OCI-LY7 (cell line): ENCODE results near the gene KDM3A. TPM values are rescaled to one million over a fixed set of nuclear protein-coding genes. Genes with fewer than 3 reads are reported as not detected.

Source experiments
- BruUV-seq: library from RNA; stranded (reverse); fragments of 400-500 nt; replicated peaks from 2 replicates; lab custom pipeline; 2021; lab: Mats Ljungman, UMichigan
- CTCF ChIA-PET: fragments of 300-600 bp; sonication (Branson Sonifier 250); formaldehyde crosslinking; loops from one replicate; lab custom pipeline; 2022; ENCODE audit warnings: antibody characterized with exemption; ENCODE audit not compliant: unreplicated experiment; lab: Charles Lee
- POLR2A ChIA-PET: fragments of 300-600 bp; sonication (Branson Sonifier 250); formaldehyde crosslinking; loops from one replicate; lab custom pipeline; 2022; ENCODE audit warnings: antibody characterized with exemption; lab: Charles Lee
- DNase-seq: peaks from one replicate; pipeline ENCODE4 v3.0.0-alpha.2; 2015; ENCODE audit warnings: low spot score
- H2AFZ ChIP-seq: fragments of 200-600 bp; sonication (generic), shearing (Covaris generic); 2 replicates; pipeline ENCODE4 v1.6.1; 2014; ENCODE audit warnings: mild to moderate bottlenecking, antibody characterized with exemption, low read length, moderate library complexity
- H3K27ac ChIP-seq: fragments of 200-600 bp; sonication (generic); 2 replicates; pipeline ENCODE4 v1.5.1; 2014; ENCODE audit warnings: mixed run types, low read depth, mild to moderate bottlenecking, moderate library complexity, low read length, inconsistent platforms; ENCODE audit not compliant: poor library complexity, severe bottlenecking
- H3K36me3 ChIP-seq: fragments of 200-600 bp; sonication (generic); 2 replicates; pipeline ENCODE4 v1.6.1; 2014; ENCODE audit warnings: mild to moderate bottlenecking, antibody characterized with exemption, low read length, moderate library complexity, mixed read lengths; ENCODE audit not compliant: insufficient read depth
- H3K4me1 ChIP-seq: fragments of 200-600 bp; sonication (generic); 2 replicates; pipeline ENCODE4 v1.5.1; 2014; ENCODE audit warnings: mild to moderate bottlenecking, low read length; ENCODE audit not compliant: insufficient read depth, poor library complexity, severe bottlenecking
- H3K4me2 ChIP-seq: fragments of 200-600 bp; sonication (generic); 2 replicates; pipeline ENCODE4 v1.6.1; 2014; ENCODE audit warnings: mild to moderate bottlenecking, low read length
- H3K4me3 ChIP-seq: fragments of 200-600 bp; sonication (generic); 2 replicates; pipeline ENCODE4 v1.5.1; 2014; ENCODE audit warnings: mild to moderate bottlenecking, low read depth, low read length; ENCODE audit not compliant: poor library complexity, severe bottlenecking
- H3K79me2 ChIP-seq: fragments of 200-600 bp; sonication (generic); 2 replicates; pipeline ENCODE4 v1.6.1; 2016; ENCODE audit warnings: low read depth, mild to moderate bottlenecking, low read length, moderate library complexity, mixed read lengths; ENCODE audit not compliant: insufficient read depth
- H3K9me2 ChIP-seq: fragments of 200-600 bp; sonication (generic); 2 replicates; pipeline ENCODE4 v1.6.1; 2016; ENCODE audit warnings: mild to moderate bottlenecking, low read length, mixed read lengths; ENCODE audit not compliant: insufficient read depth
- H3K9me3 ChIP-seq: fragments of 200-600 bp; sonication (generic); 2 replicates; pipeline ENCODE4 v1.6.1; 2014; ENCODE audit warnings: mild to moderate bottlenecking, mixed run types, low read length, mixed read lengths
- H4K20me1 ChIP-seq: fragments of 200-600 bp; sonication (generic); 2 replicates; pipeline ENCODE4 v1.6.1; 2014; ENCODE audit warnings: mild to moderate bottlenecking, antibody characterized with exemption, low read length, moderate library complexity, mixed read lengths; ENCODE audit not compliant: insufficient read depth
- EZH2phosphoT487 ChIP-seq: fragments of 200-600 bp; sonication (generic); IDR thresholded peaks from 2 replicates; pipeline ENCODE4 v1.6.1; 2018; ENCODE audit warnings: low read depth, borderline replicate concordance, mild to moderate bottlenecking, mixed run types, antibody characterized with exemption, low read length, moderate library complexity, mixed read lengths
- intact Hi-C: fragments of 100-400 bp; cut with micrococcal nuclease; formaldehyde crosslinking; loops from one replicate; pipeline ENCODE4 v1.10.0; 2022; ENCODE audit not compliant: unreplicated experiment
- total RNA-seq, 2 experiments: library from RNA; depleted of rRNA in 1 of 2; stranded (reverse); fragments of >200 nt in 1 of 2; shearing (Covaris generic) in 1 of 2; gene quantifications; 2 replicates each; pipeline ENCODE4 v1.2.3, GENCODE V29; 2014 to 2022
- TF ChIP-seq, protein P1 (sequence below): fragments of 200-600 bp; sonication (generic); conservative IDR thresholded peaks from 2 replicates; pipeline ENCODE4 v1.5.1; 2014; ENCODE audit warnings: mild to moderate bottlenecking, antibody characterized with exemption, low read length, moderate library complexity, mixed read lengths

KDM3A gene
- total RNA-seq, 2 experiments from 2014 or later, result 14.5 to 55.7 TPM

DNA sequence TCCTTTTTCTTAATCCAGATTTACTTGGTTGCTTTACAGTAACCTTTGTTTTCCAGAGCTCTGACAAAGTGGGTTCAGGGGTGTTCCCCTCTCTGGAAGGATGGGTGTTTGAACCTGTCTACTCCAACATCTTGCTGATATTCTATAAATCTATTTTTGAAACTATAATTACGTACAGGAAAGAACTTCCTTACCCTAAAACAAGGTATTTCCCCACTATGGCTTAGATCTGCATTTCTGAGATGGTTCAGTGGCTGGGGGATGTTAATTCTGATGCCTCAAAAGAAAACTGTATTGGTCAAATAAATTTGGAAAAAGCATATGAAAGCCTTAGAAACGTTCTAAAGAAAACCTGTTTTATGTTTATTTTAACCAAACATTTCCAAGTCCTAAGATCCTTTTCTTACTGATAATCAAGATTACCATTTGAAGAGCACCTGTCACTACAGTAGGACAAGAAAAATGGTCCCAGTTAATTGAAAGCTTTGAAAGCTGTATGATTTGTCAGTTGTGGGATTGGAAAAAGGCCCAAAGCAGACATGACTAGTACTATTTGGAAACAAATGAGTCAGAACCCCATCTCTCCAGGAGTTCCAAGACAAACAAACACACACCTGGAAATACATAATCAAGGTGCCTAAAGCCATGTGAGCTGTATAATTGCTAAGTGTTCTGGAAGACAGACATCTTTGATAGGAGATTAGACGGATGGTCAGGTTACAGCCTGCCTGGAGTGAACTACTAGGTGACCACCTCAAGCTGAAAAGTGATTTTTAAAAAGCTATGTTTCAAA lies 57.5 kb downstream of the KDM3A start:
- no peaks in the 10 kb centered on the region for H4K20me1 ChIP-seq
- ChIA-PET CTCF (no interaction called here), POLR2A (interaction anchor here (0.5 to 1.1 kb wide), 2 partner anchors 40 to 71 kb away, joined by 3 read pairs; no protein-coding TSS in a partner anchor)
- no peak for DNase-seq
- H3K4me2 ChIP-seq, result no peak overlapping the region
- H3K27ac ChIP-seq, result no peak overlapping the region
- no peak overlapping the region for H3K4me3 ChIP-seq
- peaks cover 70% of the 10 kb centered on the region for H3K36me3 ChIP-seq
- no peaks in the 10 kb centered on the region for H3K9me2 ChIP-seq
- peaks cover 12% of the 10 kb centered on the region for H3K9me3 ChIP-seq
- intact Hi-C loops, result loop anchor here (5.0 kb wide), 1 partner anchor 51 kb away; no protein-coding TSS in a partner anchor
- H3K79me2 ChIP-seq, result no peaks in the 10 kb centered on the region
- no peak overlapping the region for H2AFZ ChIP-seq
- TF ChIP-seq, protein P1, sequence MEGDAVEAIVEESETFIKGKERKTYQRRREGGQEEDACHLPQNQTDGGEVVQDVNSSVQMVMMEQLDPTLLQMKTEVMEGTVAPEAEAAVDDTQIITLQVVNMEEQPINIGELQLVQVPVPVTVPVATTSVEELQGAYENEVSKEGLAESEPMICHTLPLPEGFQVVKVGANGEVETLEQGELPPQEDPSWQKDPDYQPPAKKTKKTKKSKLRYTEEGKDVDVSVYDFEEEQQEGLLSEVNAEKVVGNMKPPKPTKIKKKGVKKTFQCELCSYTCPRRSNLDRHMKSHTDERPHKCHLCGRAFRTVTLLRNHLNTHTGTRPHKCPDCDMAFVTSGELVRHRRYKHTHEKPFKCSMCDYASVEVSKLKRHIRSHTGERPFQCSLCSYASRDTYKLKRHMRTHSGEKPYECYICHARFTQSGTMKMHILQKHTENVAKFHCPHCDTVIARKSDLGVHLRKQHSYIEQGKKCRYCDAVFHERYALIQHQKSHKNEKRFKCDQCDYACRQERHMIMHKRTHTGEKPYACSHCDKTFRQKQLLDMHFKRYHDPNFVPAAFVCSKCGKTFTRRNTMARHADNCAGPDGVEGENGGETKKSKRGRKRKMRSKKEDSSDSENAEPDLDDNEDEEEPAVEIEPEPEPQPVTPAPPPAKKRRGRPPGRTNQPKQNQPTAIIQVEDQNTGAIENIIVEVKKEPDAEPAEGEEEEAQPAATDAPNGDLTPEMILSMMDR, result no peak
- no peak for TF ChIP-seq EZH2phosphoT487
- H3K4me1 ChIP-seq, result no peaks in the 10 kb centered on the region
- no TSS peak for BruUV-seq

DNA sequence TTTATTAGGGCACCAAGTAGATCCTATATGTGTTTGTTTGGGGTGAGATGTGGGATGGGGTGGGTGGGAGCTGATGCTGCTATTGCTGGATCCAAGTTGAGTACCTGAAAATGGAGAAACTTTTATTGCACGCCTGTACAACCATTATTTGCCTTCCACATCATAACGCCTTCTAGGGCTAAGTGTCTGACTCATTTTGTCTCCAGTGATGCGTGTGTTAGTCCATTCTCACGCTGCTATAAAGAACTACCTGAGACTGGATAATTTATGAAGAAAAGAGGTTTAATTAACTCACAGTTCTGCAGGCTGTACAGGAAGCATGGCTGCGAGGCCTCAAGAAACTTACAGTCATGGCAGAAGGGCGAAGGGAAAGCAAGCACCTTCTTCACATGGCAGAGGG lies 58.2 kb downstream of the KDM3A start:
- no peak overlapping the region for H3K4me3 ChIP-seq
- no peak overlapping the region for H3K27ac ChIP-seq
- no peak overlapping the region for H3K4me2 ChIP-seq
- intact Hi-C loops, result loop anchor here (5.0 kb wide), 1 partner anchor 52 kb away; no protein-coding TSS in a partner anchor
- H3K4me1 ChIP-seq, result no peaks in the 10 kb centered on the region
- H3K9me2 ChIP-seq, result no peaks in the 10 kb centered on the region
- ChIA-PET CTCF (no interaction called here), POLR2A (interaction anchor here (0.5 kb wide), 1 partner anchor 71 kb away, joined by 3 read pairs; no protein-coding TSS in a partner anchor)
- H3K9me3 ChIP-seq, result peaks cover 12% of the 10 kb centered on the region
- H4K20me1 ChIP-seq, result no peaks in the 10 kb centered on the region
- peaks cover 64% of the 10 kb centered on the region for H3K36me3 ChIP-seq
- DNase-seq, result no peak
- H3K79me2 ChIP-seq, result no peaks in the 10 kb centered on the region
- no TSS peak for BruUV-seq
- H2AFZ ChIP-seq, result no peak overlapping the region
- TF ChIP-seq, protein P1, result no peak
- no peak for TF ChIP-seq EZH2phosphoT487
